Superior temporal gyrus (tissue), 1 donor: ENCODE measurements around the gene PPARG.
"Not testable (repeated sequence)": the region's sequence is repeated elsewhere in the genome, so short reads cannot be mapped to it uniquely, and the experiment has no call there.

Source experiments
- DNase-seq: peaks from one replicate; pipeline ENCODE4 v3.0.0-alpha.2; 2016; ENCODE audit errors: extremely low spot score

PPARG gene

DNA sequence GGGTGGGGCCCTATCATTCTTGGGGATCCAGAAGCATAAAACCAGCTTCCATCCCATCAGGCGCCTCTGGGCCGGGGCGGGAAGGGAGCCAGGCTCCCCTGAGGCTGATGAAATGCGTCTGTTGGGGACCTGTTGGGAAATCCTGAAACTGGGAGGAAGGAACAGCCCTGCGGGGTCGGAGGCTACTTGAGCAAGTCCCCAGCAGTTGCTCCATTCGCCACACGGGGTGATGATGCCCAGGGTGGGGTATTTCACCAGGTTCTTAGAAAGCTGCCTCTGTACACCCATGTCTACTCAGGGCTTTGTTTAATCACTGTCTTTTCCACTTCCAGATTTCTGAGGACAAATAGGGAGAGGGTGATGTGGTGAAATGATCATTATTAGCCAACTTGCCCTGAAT, 170.0 kb downstream of the PPARG start:
- DNase-seq, result no peak

GRCh38 chr3:12460127-12460526, 171.3 kb downstream of the PPARG start:
- DNase-seq, result no peak

DNA sequence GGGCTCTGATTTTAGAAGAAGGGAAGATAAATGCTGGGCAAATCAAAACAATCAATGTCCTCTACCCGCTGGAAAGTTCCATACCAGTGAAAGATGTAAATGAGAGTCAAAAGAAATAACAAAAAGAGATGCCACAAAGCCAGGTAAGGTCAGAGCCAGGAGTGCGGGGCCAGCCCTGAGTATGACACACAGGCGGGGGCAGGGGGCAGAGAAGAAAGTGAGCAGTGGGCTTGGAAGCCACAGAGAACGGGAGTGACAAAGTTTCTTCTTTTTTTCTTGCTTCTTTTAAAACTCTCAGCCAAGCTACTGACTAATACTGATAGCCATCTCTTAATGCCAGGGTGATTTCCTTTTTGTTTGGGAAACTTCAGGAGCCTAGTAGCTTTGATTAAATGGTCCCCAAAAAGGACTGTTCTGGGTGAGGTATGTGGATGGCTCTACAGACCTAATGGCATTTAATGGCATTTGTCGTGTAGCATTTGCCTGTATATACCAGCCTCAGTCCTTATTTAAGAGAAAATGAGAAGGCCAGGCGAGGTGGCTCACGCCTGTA, 172.3 kb downstream of the PPARG start:
- no peak for DNase-seq

- no peak for DNase-seq
These were observed 173.5 kb downstream of the PPARG start for GRCh38 chr3:12462159-12462947.

- no peak for DNase-seq
These were observed 174.8 kb downstream of the PPARG start for GRCh38 chr3:12463686-12464085.

DNA sequence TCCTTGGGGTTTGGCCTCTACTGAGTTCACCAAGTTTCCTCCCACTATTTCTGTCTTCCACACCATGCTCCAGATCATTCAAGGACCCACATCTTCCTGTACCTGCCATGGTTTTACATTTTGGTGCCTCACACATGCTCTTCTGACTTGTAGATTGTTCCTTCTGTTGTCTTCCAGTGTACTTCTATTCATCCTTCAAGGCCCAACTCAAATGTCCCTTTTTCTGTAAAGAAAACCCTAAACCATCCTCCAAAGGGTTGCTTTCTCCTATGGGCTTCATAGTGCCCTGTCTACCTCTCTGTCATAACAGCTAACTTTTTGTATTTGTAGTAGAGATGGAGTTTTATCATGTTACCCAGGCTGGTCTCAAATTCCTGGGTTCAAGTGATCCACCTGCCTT, 175.3 kb downstream of the PPARG start:
- DNase-seq, result no peak

- no peak for DNase-seq
These were observed 176.4 kb downstream of the PPARG start for GRCh38 chr3:12465151-12465835.

GRCh38 chr3:12465836-12466225, 177.0 kb downstream of the PPARG start:
- DNase-seq, result no peak

DNA sequence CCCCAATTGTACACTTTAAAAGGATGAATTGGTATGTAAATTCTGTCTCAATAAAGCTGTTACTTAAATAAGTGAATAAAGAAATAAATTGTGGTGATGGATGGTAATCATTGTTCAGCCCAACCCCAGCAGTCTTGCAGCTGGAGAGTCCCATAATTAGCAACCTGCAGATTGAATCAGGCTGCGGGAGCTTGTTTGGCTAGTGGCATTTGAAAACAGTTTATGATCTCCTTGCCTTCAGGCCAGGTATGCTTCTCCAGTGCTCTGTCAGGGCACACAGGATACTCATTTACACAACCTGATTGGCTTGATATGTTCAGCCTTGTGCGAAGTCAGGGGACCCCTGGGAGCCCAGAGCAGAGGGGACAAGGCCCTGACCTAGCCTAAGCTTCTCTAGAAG, 178.9 kb downstream of the PPARG start:
- DNase-seq, result no peak

DNA sequence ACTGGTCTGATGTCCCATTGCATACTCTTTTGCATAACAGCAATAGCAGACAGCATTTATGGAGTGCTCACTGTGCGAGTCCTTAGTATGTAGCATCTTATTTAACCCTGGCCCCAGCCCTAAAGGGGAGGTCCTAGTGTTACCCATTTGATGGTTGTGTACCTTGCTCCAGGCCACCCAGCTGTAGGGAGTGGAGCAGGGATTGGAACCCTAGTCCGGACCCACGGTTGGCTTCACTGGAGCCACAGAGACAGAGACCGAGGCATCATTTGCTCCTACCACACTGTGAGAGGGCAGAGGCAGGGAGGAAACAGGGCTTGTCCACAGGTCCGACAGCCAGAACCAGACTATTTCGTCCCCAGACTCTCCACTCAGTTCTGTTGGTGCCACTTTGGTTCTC, 179.4 kb downstream of the PPARG start:
- no peak for DNase-seq

- no peak for DNase-seq
These were observed 179.9 kb downstream of the PPARG start for GRCh38 chr3:12468757-12469156.

- not testable (repeated sequence) for DNase-seq
These were observed 180.4 kb downstream of the PPARG start for GRCh38 chr3:12469222-12469621.

GRCh38 chr3:12470111-12470510, 181.2 kb downstream of the PPARG start:
- no peak for DNase-seq

DNA sequence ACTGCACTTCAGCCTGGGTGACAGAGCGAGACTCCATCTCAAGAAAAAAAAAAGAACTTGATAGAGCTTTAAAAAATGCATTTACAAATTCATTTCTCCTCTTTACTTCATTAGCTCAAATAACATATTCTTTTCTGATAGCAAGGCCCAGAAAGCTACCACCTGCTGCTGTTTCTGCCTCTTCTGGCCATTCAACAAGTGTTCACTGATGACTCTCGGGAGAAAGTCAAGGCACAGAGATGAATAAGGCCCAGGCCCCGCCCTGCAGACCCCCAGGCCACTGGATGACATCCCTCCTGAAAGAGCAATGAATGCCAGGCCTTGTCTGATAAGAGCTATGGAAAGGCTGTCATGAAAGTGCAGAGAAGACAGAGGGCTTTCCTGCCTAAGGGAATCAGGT, 181.8 kb downstream of the PPARG start:
- no peak for DNase-seq

DNA sequence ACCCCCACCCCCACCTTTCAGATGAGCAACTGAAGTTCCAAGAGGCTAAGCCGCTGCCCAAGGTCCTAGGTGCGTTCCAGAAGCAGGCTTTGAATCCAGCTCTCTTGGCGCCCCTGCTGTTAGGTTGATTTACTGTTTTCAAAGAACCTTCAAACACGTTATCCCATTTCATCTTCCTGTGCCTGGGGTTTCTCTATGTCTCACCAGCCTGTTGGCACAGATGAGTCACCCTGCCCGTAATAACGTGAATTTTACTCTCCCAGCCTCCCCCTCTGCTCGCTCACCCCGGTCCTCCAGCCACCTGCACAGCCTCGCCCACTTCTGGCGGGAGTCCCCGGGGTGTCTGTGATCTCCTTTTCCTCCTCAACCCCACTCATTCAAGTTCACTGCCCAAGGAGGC, 182.4 kb downstream of the PPARG start:
- no peak for DNase-seq

DNA sequence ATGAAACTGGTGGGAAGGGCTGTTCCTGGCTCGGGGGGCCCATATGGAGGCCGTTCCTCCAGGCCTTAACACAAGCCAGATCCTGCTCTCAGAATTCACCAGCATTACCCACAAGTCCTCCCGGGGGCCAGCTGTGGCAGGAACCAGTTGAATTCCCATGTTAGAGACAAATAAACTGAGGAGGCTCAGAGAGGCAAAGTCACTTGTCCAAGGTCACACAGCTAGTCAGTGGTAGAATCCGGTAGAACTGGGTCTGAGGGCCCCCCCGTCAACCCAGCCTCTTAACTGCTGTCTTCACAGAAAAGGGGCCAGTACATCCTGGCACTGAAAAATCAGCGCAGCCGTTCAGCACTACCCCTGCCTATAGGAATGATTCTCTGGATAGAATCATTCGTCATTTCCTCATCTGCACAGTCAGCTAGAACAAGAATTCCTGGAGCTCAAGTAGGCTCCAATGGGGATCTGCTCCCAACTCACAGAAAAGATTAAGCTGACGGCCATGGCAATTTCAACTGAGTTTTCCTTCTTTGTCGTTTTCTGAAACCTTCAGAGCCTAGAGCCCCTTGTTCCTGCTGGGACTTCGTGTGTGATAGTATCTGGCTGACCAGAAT, 183.2 kb downstream of the PPARG start:
- DNase-seq, result no peak

- no peak for DNase-seq
These were observed 183.9 kb downstream of the PPARG start for GRCh38 chr3:12472796-12473195.

GRCh38 chr3:12473511-12473910, 184.6 kb downstream of the PPARG start:
- no peak for DNase-seq

DNA sequence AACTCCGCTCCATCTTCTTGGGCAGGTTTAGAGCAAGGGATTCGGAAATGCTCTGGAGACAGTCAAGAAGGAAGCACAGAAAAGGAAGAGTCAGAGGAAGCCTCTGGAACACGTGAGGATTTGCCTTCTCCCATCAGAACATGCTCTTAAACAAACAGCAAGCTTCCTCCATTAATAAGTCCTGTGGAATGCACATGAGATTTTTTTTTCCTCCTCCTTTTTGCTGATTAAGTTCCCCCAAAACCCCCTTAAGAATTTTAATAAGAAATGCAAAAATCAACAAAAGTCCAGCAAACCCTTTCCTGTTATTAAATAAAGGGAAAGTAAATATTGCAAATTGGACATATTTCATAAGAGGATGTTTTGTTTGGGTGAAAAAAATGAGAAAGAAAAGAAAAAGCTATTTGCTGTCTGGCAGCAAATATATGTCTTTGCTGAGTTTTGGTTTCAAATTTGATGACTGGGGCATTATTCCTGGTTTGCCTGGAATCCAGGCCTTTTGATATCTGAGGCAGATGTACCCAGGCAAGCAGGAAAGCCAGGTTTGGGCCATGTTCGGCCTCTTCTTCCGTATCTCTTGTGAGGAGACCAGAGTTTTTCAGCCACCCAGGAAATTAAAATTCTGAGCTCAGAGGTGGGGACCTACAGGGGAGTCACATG, 187.5 kb downstream of the PPARG start:
- no peak for DNase-seq

- no peak for DNase-seq
These were observed 188.4 kb downstream of the PPARG start for GRCh38 chr3:12477256-12477655.

DNA sequence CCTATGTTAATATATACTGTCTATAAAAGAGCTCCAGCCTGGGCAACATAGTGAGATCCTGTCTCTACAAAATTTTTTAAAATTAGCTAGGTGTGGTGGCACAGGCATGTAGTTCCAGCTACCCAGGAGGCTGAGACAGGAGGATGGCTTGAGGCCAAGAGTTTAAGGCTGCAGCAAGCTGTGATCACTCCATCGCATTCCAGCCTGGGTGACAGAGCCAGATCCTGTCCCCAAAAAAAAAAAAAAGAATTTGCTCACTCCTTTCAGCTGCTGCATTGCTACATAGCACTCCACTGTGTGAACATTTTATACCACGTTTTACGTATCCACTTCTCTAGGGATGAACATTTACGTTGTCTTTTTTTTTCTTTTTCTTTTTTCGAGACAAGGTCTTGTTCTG, 189.5 kb downstream of the PPARG start:
- DNase-seq, result no peak

- DNase-seq, result not testable (repeated sequence)
These were observed 190.3 kb downstream of the PPARG start for GRCh38 chr3:12479198-12479597.
